HG03571 (cell line): ENCODE measurements around the gene ZFYVE26.
"Not testable (repeated sequence)": the region's sequence is repeated elsewhere in the genome, so short reads cannot be mapped to it uniquely, and the experiment has no call there.

Experiments used
- ATAC-seq: cut with Tn5 transposase; IDR thresholded peaks from one replicate; pipeline ENCODE4 v1.9.1; 2021; ENCODE audit not compliant: unreplicated experiment

Gene ZFYVE26

DNA sequence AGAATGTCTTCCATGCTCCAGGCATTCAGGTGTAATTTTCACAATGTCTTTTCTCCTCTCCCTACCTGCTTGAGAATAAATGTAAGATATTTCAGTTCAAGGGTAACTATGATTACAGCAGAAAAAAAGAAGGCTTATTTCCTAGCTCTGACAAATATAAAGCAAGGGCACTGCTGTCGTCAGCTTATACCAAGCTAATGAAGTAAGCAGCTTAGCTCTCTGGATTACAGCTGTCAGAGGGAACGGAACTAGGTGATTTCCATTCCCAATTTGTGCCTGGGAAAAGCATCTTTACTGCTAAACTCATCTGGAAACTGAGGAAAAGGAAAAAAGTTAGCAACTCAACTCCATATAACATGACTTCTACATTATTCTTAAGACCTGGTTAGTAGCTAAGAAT, 56.5 kb downstream of the ZFYVE26 start:
- no peak for ATAC-seq

DNA sequence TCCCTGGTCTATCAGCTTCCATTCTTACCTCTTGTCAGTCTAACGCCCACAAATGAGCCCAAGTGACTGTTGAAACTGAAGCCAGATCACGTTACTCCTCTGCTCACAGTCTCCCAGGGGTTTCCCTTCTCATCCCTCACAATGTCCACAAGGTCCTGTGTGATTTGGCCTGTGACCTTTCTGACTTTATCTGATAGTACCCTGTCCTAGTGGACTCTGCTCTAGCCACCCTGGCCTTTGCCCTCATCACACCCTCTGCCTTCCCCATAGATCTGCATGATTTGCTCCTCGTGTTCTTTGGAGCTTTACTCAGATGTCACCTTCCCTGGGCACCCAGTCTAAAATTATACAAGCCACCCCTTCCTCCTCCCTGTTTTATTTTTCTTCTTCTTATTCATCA, 59.2 kb downstream of the ZFYVE26 start:
- ATAC-seq, result no peak

GRCh38 chr14:67756496-67756895, 59.9 kb downstream of the ZFYVE26 start:
- no peak for ATAC-seq

DNA sequence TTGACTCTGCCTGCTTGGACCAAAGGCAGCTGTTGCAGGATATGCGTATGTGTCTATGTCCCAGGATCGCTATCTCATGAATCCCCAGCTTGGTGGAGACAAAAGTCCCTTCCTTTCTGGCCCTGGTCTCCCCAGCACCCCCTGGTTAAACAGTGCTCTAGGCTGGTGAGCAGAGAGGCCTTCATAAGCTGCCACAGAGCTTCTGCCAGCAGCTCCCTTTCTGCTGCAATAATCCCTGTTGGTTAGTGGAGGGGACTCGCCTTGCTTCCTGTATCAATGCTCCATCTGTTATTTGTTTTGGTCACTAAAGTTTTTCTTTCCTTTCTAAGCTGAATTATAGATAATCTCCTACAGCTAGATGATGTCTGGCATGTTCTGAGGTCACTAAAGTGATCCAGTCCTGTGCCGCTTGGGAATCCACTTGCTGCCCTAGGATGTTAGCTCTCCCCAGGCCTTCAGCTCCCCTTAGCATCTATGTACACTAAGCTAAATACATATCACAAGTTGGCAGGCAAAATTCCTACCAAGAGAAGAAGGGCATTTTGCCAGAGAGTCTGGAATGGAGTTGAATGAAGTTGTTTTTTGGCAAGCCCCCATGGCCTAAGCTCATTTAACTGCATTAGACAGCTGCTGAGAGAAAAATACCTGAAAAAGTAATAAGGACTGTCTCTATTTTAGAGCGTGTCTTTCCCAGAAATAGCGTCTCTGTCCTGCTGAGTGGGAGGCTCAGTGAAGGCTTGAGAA, 66.9 kb downstream of the ZFYVE26 start:
- no peak for ATAC-seq

- ATAC-seq, result no peak
Observed at GRCh38 chr14:67748312-67748711, 68.1 kb downstream of the ZFYVE26 start.

- no peak for ATAC-seq
Observed at GRCh38 chr14:67746927-67747326, 69.5 kb downstream of the ZFYVE26 start.

DNA sequence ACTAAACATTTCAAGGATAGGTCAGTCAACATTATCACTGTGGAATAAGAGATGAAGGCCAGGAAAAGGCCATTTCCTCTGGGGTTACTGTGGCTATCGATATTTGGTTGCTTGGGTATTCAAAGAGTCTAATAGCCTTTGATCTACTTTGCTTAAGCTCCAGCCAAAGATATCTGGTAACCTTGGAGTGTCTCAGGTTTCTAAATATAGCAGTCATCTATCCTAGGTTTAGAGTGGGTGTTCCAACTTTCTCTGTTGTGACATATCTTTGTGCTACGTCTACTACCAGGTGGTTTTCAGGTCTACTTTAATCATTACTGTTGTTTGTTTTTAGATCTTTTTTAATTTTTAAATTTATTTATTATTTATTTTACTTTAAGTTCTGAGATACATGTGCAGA, 72.3 kb downstream of the ZFYVE26 start:
- ATAC-seq, result no peak

GRCh38 chr14:67738740-67739504, 77.5 kb downstream of the ZFYVE26 start:
- no peak for ATAC-seq

GRCh38 chr14:67736771-67737170, 79.6 kb downstream of the ZFYVE26 start:
- ATAC-seq, result no peak

GRCh38 chr14:67735336-67736147, 80.8 kb downstream of the ZFYVE26 start:
- no peak for ATAC-seq

DNA sequence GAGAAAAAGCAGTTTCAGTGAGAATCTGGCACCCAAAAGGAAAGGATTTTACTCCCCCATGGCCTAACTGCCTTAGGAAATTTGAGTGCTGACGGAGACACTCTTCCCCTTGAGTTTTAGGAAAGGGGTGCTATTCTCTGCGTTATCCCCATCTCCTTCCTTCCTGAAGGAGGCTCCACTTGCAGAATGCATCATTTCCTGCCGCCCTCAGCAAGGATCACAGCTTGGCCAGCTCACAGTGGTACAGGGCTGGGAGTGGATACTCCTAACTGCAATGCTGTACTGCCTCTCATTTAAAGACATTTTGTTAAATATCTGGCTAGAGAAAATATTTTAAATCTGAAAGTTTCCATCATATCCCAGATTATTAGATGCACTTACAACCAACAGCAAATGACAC, 81.7 kb downstream of the ZFYVE26 start:
- ATAC-seq, result no peak

DNA sequence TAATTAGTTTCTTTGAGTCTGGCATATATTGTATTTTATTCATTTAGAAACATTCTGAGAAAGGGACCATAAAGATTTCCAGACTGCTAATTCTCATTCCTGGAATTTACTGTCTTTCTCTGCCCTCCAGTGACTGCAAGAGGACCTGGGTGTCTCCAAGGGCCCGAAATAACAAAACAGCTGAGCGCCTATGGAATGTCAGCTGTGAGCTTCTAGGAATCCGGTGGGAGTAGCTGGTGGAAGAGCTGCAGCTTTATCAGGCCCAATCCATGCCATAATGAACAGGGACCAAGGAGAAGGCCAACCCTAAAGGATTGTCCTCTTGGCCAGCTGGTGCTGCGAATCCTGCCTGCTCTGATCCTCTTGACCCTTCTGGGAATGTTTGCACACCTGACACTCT, 82.8 kb downstream of the ZFYVE26 start:
- no peak for ATAC-seq

DNA sequence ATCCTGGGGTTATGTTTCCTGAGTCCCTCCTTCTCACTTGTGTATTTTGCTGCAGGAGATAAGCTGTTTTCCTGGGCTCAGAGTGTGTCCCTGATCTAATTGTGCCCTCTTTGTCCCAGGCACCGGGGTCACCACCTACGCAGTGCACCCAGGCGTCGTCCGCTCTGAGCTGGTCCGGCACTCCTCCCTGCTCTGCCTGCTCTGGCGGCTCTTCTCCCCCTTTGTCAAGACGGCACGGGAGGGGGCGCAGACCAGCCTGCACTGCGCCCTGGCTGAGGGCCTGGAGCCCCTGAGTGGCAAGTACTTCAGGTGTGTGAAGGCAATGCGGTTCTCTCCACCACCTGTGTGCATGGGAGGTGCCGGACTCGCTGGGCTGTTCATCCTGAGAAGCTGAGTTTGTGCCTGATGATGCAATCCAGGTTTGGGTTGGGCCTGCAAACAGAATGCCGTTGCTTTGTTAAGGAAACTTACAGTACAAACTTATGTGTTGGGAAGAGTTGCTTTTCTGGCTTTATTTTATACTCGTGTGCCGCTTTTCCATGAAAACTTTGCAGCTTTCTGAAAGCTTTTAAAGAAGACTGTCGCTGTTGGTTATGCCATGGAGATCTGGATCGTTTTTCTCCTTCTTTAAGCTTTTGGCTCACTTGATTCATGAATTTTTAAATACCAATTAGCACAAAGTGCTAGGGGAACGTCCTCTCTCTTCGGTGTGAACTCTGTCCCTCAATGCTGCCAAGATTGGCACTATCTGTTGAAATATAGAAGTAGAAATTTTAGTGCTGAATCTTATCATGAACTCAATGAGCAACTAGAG, 87.1 kb downstream of the ZFYVE26 start:
- ATAC-seq, result no peak

DNA sequence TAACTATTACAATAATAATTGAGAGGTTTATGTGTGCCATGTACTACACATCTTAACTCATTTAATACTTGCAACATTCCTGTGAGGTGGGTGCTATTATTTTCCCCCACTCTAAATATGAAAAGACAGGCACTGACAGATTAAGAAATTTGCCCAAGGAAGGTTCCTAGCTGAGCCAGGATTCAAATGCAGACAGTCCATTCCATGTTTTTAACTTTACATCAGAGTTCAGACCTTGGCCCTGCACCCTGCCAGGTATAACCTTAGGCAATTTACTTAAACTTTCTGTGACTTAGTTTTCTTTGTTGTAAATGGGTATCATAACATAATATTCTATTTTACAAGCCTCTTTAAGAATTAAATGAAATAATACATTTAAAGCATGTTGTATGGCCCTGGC, 88.1 kb downstream of the ZFYVE26 start:
- ATAC-seq, result no peak

DNA sequence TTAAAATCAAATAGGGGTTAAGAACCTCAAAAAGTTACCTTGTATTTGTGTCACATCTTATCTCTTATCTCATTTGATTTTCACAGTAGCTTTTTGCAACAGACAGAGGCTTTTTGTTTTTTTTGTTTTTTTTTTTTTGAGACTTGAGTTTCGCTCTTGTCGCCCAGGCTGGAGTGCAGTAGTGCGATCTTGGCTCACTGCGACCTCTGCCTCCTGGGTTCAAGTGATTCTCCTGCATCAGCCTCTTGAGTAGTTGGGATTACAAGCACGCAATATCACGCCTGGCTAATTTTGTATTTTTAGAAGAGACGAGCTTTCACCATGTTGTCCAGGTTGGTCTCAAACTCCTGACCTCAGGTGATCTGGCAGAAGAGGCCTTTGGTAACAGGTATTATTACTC, 89.0 kb downstream of the ZFYVE26 start:
- ATAC-seq, result no peak

DNA sequence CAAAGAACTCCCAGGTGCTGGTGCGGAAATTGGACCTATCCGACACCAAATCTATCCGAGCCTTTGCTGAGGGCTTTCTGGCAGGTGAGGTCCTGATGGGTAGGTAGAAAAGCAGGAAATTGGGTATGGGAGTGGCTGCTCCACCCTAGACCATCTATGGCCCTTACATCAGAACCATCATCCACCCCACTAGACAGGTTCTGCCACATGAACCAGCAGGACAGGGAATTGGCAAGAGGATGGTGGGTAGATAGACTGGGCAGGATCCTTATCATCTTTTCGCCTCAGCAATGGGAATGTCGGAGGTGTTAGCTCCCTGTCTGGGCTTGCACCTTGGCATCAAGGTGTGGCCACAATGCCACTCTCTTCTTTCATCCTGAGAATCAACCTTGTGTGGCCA, 91.2 kb downstream of the ZFYVE26 start:
- no peak for ATAC-seq

- ATAC-seq, result no peak
Observed at GRCh38 chr14:67722293-67722692, 94.1 kb downstream of the ZFYVE26 start.

DNA sequence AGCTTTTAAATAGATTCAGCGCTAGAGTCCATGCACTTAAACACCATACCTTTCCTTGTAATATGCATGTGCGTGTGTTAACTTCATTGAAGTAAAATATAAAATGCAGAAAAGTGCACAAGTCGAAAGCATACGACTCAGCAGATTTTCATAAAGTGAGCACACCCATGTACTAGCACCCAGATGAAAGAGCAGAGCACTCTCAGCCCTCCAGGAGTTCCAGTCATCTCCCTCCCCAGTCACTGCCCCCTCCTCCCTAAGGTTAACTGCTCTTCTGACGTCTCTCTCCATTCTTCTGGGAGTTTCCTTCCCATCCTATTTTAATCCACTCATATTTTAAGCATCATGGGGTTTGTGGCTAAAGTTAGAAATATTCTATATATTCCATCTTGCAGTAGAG, 94.5 kb downstream of the ZFYVE26 start:
- ATAC-seq, result no peak

GRCh38 chr14:67719866-67720265, 96.5 kb downstream of the ZFYVE26 start:
- ATAC-seq, result no peak

DNA sequence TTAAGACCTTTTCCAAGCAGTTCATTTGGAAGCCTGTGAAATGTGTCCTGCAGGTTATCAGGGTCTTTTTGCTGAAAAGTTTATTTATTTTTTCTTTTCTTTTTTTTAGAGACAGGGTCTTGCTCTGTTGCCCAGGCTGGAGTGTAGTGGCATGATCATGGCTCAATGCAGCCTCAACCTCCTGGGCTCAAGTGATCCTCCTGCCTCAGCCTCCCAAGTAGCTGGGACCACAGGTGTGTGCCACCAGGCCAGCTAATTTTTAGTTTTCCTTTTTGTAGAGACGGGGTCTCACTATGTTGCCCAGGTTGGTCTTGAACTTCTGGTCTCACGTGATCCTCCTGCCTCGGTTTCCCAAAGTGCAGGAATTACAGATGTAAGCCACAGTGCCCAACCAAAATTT, 97.0 kb downstream of the ZFYVE26 start:
- ATAC-seq, result not testable (repeated sequence)

GRCh38 chr14:67718265-67718664, 98.1 kb downstream of the ZFYVE26 start:
- no peak for ATAC-seq
